Measurements from ENCODE around the gene WWOX. TPM values are rescaled to one million over a fixed set of nuclear protein-coding genes. Genes with fewer than 3 reads are reported as not detected.

WWOX gene
- total RNA-seq, 1 donor from 2014 or later = 8.9 TPM

- Histone ChIP-seq H3K4me3 (no peak overlapping the region), H3K27ac (replicated peaks) (no peak overlapping the region), H3K9me3 (replicated peaks) (no peaks in the 10 kb centered on the region), H3K36me3 (no peaks in the 10 kb centered on the region), H3K27me3 (ENCODE audit: low read depth) (no peaks in the 10 kb centered on the region), H3K4me1 (no peaks in the 10 kb centered on the region)
- DNase-seq = no peak
- intact Hi-C loops (cut with micrococcal nuclease) = no loop called here
- no peak for TF ChIP-seq CTCF (IDR thresholded peaks at IDR 0.05; ENCODE audit: borderline replicate concordance)
Observed at GRCh38 chr16:78183437-78184237, 84.2 kb downstream of the WWOX start.

- Histone ChIP-seq H3K27me3 (ENCODE audit: low read depth) (no peaks in the 10 kb centered on the region), H3K36me3 (no peaks in the 10 kb centered on the region), H3K4me1 (no peaks in the 10 kb centered on the region), H3K9me3 (replicated peaks) (no peaks in the 10 kb centered on the region), H3K27ac (replicated peaks) (no peak overlapping the region), H3K4me3 (no peak overlapping the region)
- DNase-seq = no peak
- TF ChIP-seq CTCF (IDR thresholded peaks at IDR 0.05; ENCODE audit: borderline replicate concordance) = no peak
- intact Hi-C loops (cut with micrococcal nuclease) = no loop called here
Observed at GRCh38 chr16:78184238-78185183, 85.1 kb downstream of the WWOX start.

- H3K27me3 ChIP-seq (ENCODE audit: low read depth) = no peaks in the 10 kb centered on the region
- H3K4me1 ChIP-seq = no peaks in the 10 kb centered on the region
- intact Hi-C loops (cut with micrococcal nuclease) = no loop called here
- no peaks in the 10 kb centered on the region for H3K36me3 ChIP-seq
- TF ChIP-seq CTCF (IDR thresholded peaks at IDR 0.05; ENCODE audit: borderline replicate concordance) = no peak
- no peak overlapping the region for H3K27ac ChIP-seq (replicated peaks)
- DNase-seq = no peak
- H3K9me3 ChIP-seq (replicated peaks) = no peaks in the 10 kb centered on the region
- H3K4me3 ChIP-seq = no peak overlapping the region
Observed at GRCh38 chr16:78189121-78189520, 89.7 kb downstream of the WWOX start.

GRCh38 chr16:78192734-78193488 lies 93.5 kb downstream of the WWOX start:
- no peak for TF ChIP-seq CTCF (IDR thresholded peaks at IDR 0.05; ENCODE audit: borderline replicate concordance)
- Histone ChIP-seq H3K4me3 (no peak overlapping the region), H3K4me1 (no peaks in the 10 kb centered on the region), H3K27me3 (ENCODE audit: low read depth) (no peaks in the 10 kb centered on the region), H3K36me3 (no peaks in the 10 kb centered on the region), H3K27ac (replicated peaks) (no peak overlapping the region), H3K9me3 (replicated peaks) (no peaks in the 10 kb centered on the region)
- intact Hi-C loops (cut with micrococcal nuclease) = no loop called here
- no peak for DNase-seq

- intact Hi-C loops (cut with micrococcal nuclease) = no loop called here
- Histone ChIP-seq H3K4me3 (no peak overlapping the region), H3K36me3 (no peaks in the 10 kb centered on the region), H3K27ac (replicated peaks) (no peak overlapping the region), H3K4me1 (no peaks in the 10 kb centered on the region), H3K9me3 (replicated peaks) (no peaks in the 10 kb centered on the region), H3K27me3 (ENCODE audit: low read depth) (no peaks in the 10 kb centered on the region)
- DNase-seq = no peak
- no peak for TF ChIP-seq CTCF (IDR thresholded peaks at IDR 0.05; ENCODE audit: borderline replicate concordance)
Observed at GRCh38 chr16:78194948-78195347, 95.5 kb downstream of the WWOX start.

All from left ventricle myocardium inferior (tissue), 1 donor.